DND-41 (cell line): ENCODE measurements around the gene INHBC.
"Not testable (repeated sequence)": the region's sequence is repeated elsewhere in the genome, so short reads cannot be mapped to it uniquely, and the experiment has no call there.

Experiments used
- ATAC-seq: fragments of 200-7000 bp; cut with Tn5 transposase; 3 replicates; pipeline ENCODE4 v1.9.1; 2021; ENCODE audit warnings: low read depth; ENCODE audit not compliant: insufficient read depth
- DNase-seq: peaks from one replicate; pipeline ENCODE4 v3.0.0-alpha.2; 2020
- H2AFZ ChIP-seq: 2 replicates; pipeline ENCODE4 v1.6.0; 2012; ENCODE audit warnings: low read depth, low read length
- H3K27ac ChIP-seq: 2 replicates; pipeline ENCODE4 v1.5.1; 2012; ENCODE audit warnings: low read length, inconsistent platforms
- H3K27me3 ChIP-seq: fragments of 200-600 bp; sonication (generic); 2 replicates; pipeline ENCODE4 v1.6.0; 2012; ENCODE audit warnings: low read length, mild to moderate bottlenecking, inconsistent platforms; ENCODE audit not compliant: insufficient read depth, poor library complexity
- H3K36me3 ChIP-seq: 2 replicates; pipeline ENCODE4 v1.5.1; 2012; ENCODE audit warnings: low read length, inconsistent platforms; ENCODE audit not compliant: insufficient read depth
- H3K4me1 ChIP-seq: 2 replicates; pipeline ENCODE4 v1.5.1; 2012; ENCODE audit warnings: mild to moderate bottlenecking, low read length; ENCODE audit not compliant: insufficient read depth
- H3K4me2 ChIP-seq: 2 replicates; pipeline ENCODE4 v1.6.0; 2012; ENCODE audit warnings: mild to moderate bottlenecking, moderate library complexity, low read length, inconsistent platforms; ENCODE audit not compliant: insufficient read depth
- H3K4me3 ChIP-seq, 2 experiments: fragments of 200-600 bp in 1 of 2; shearing (Covaris generic) in 1 of 2; 2 replicates each; pipeline ENCODE4 v1.5.1; 2012 to 2016; ENCODE audit warnings: inconsistent platforms in 2 of 2, low read length in 2 of 2, mild to moderate bottlenecking in 2 of 2, low read depth in 1 of 2, moderate library complexity in 1 of 2
- H3K79me2 ChIP-seq: 2 replicates; pipeline ENCODE4 v1.6.0; 2012; ENCODE audit warnings: low read length, inconsistent platforms; ENCODE audit not compliant: insufficient read depth
- H3K9ac ChIP-seq: 2 replicates; pipeline ENCODE4 v1.6.0; 2012; ENCODE audit warnings: low read depth, mild to moderate bottlenecking, inconsistent platforms, low read length, moderate library complexity
- H3K9me3 ChIP-seq: 2 replicates; pipeline ENCODE4 v1.5.1; 2012; ENCODE audit warnings: low read length, moderate library complexity, mild to moderate bottlenecking, inconsistent platforms; ENCODE audit not compliant: insufficient read depth, severe bottlenecking
- H4K20me1 ChIP-seq: 2 replicates; pipeline ENCODE4 v1.6.0; 2012; ENCODE audit warnings: low read length; ENCODE audit not compliant: insufficient read depth
- EZH2 ChIP-seq: IDR thresholded peaks from 3 replicates; pipeline ENCODE4 v1.6.1; 2012; ENCODE audit warnings: borderline replicate concordance, low read depth, mild to moderate bottlenecking, moderate library complexity, low read length, inconsistent platforms; ENCODE audit not compliant: severe bottlenecking
- TF ChIP-seq, protein P1 (sequence below): IDR thresholded peaks from 2 replicates; pipeline ENCODE4 v1.5.1; 2012; ENCODE audit warnings: borderline replicate concordance, low read length, moderate library complexity, mild to moderate bottlenecking; ENCODE audit not compliant: poor library complexity, severe bottlenecking; ENCODE audit errors: extremely low read depth

Gene INHBC

DNA sequence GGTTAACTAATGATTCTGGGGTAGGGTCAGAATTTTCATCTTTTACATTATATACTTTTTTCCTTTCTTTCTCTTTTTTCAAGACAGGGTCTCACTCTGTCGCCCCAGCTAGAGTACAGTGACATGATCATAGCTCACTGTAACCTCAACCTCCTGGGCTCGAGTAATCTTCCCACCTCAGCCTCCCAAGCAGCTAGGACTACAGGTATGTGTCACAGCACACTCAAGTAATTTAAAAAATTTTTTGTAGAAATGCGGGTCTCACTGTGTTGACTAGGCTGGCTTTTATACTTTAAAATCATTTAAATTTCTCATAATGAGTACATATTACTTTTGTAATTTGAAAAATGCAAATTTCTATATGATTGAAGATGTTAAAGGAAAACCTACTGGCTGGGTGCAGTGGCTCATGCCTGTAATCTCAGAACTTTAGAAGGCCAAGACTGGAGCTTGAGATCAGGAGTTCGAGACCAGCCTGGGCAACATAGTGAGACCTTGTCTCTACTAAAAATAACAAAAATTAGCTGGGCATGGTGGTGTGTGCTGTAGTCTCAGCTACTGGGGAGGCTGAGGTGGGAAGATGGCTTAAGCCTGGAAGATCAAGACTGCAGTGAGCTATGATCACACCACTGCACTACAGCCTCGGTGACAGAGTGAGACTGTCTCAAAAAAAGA lies 29.5 kb upstream of the INHBC start:
- H3K4me1 ChIP-seq, result no peaks in the 10 kb centered on the region
- H3K27me3 ChIP-seq, result no peaks in the 10 kb centered on the region
- no peak for DNase-seq
- no peak overlapping the region for H3K4me3 ChIP-seq
- H3K36me3 ChIP-seq, result no peaks in the 10 kb centered on the region
- TF ChIP-seq EZH2, result no peak
- TF ChIP-seq, protein P1, sequence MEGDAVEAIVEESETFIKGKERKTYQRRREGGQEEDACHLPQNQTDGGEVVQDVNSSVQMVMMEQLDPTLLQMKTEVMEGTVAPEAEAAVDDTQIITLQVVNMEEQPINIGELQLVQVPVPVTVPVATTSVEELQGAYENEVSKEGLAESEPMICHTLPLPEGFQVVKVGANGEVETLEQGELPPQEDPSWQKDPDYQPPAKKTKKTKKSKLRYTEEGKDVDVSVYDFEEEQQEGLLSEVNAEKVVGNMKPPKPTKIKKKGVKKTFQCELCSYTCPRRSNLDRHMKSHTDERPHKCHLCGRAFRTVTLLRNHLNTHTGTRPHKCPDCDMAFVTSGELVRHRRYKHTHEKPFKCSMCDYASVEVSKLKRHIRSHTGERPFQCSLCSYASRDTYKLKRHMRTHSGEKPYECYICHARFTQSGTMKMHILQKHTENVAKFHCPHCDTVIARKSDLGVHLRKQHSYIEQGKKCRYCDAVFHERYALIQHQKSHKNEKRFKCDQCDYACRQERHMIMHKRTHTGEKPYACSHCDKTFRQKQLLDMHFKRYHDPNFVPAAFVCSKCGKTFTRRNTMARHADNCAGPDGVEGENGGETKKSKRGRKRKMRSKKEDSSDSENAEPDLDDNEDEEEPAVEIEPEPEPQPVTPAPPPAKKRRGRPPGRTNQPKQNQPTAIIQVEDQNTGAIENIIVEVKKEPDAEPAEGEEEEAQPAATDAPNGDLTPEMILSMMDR, result no peak
- peaks cover 58% of the 10 kb centered on the region for H3K79me2 ChIP-seq
- no peaks in the 10 kb centered on the region for H3K9me3 ChIP-seq
- H2AFZ ChIP-seq, result no peak overlapping the region
- no peak overlapping the region for H3K27ac ChIP-seq
- no peak overlapping the region for H3K9ac ChIP-seq
- ATAC-seq, result no peak
- H3K4me2 ChIP-seq, result no peak overlapping the region
- H4K20me1 ChIP-seq, result no peaks in the 10 kb centered on the region

DNA sequence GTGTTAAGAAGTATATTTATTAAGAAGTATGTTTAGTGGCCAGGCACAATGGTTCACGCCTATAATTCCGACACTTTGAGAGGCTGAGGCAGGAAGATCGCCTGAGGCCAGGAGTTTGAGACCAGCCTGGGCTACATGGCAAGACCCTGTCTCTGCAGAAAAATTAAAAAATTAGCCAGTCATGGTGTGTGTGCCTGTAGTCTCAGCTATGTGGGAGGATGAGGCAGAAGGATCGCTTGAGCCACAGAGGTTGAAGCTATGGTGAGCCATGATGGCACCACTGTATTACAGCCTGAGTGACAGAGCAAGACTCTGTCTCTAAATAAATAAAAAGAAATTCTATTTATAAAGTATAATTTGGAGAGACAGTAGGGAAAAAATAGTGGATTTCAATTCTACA lies 24.1 kb upstream of the INHBC start:
- H3K36me3 ChIP-seq, result 0 out of 2 replicates have a peak, but pooled peaks cover 3% of the 10 kb centered on the region
- no peaks in the 10 kb centered on the region for H3K9me3 ChIP-seq
- H3K4me2 ChIP-seq, result no peak overlapping the region
- no peaks in the 10 kb centered on the region for H3K27me3 ChIP-seq
- H3K27ac ChIP-seq, result no peak overlapping the region
- H3K4me3 ChIP-seq, result no peak overlapping the region
- no peak for TF ChIP-seq EZH2
- TF ChIP-seq, protein P1, result no peak
- peaks cover 62% of the 10 kb centered on the region for H3K79me2 ChIP-seq
- ATAC-seq (no peak), DNase-seq (no peak)
- H2AFZ ChIP-seq, result no peak overlapping the region
- H4K20me1 ChIP-seq, result no peaks in the 10 kb centered on the region; the same call in 1 of the 2 replicates
- no peak overlapping the region for H3K9ac ChIP-seq
- H3K4me1 ChIP-seq, result no peaks in the 10 kb centered on the region

DNA sequence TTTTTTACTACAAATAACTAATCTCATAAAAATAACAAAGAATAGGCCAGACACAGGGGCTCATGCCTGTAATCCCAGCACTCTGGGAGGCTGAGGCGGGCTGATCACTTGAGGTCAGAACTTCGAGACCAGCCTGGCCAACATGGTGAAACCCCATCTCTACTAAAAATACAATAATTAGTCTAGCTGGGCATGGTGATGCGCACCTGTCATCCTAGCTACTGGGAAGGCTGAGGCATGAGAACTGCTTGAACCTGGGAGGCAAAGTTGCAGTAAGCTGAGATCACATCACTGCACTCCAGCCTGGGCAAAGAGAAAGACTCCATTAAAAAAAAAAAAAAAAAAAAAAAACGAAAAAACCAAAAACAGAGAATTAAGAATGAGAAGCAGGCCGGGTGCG lies 20.4 kb upstream of the INHBC start:
- H3K4me3 ChIP-seq, H3K27ac ChIP-seq, H3K4me1 ChIP-seq, H3K4me2 ChIP-seq, H3K36me3 ChIP-seq, H3K9ac ChIP-seq, DNase-seq, H3K27me3 ChIP-seq, H3K9me3 ChIP-seq, ATAC-seq, H2AFZ ChIP-seq, H4K20me1 ChIP-seq: not testable (repeated sequence)
- peaks cover 66% of the 10 kb centered on the region for H3K79me2 ChIP-seq

DNA sequence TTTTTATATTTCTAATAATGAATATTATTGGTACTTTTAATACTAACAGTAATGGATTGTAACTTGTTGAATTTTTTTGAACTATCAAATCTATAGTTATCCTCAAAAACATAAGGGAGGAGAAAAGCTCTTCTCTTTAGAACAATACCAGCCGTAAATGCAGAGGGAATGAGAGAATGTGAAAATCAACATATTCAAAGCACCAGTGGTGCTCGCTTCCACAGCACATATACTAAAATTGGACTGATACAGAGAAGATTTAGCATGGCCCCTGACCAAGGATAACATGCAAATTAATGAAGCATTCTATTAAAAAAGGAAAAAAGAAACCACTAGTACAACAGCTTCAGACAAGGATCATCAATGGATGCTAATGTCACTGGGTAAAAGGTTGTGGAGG lies 19.5 kb upstream of the INHBC start:
- Histone ChIP-seq H4K20me1 (peaks cover 4% of the 10 kb centered on the region; the same call in 1 of the 2 replicates), H3K4me2 (no peak overlapping the region), H3K4me3 (no peak overlapping the region), H3K27me3 (no peaks in the 10 kb centered on the region), H3K9me3 (no peaks in the 10 kb centered on the region), H3K36me3 (0 out of 2 replicates have a peak, but pooled peaks cover 3% of the 10 kb centered on the region), H3K4me1 (no peaks in the 10 kb centered on the region), H3K79me2 (peaks cover 68% of the 10 kb centered on the region), H3K27ac (no peak overlapping the region), H2AFZ (no peak overlapping the region), H3K9ac (no peak overlapping the region)
- TF ChIP-seq, protein P1, result no peak
- TF ChIP-seq EZH2, result no peak
- DNase-seq (no peak), ATAC-seq (no peak)
